HG02759 (cell line): ENCODE measurements around the gene ETDC.

Experiments
- ATAC-seq: cut with Tn5 transposase; IDR thresholded peaks from one replicate; pipeline ENCODE4 v1.9.1; 2021; ENCODE audit warnings: mild to moderate bottlenecking, moderate library complexity; ENCODE audit not compliant: unreplicated experiment

Gene ETDC

DNA sequence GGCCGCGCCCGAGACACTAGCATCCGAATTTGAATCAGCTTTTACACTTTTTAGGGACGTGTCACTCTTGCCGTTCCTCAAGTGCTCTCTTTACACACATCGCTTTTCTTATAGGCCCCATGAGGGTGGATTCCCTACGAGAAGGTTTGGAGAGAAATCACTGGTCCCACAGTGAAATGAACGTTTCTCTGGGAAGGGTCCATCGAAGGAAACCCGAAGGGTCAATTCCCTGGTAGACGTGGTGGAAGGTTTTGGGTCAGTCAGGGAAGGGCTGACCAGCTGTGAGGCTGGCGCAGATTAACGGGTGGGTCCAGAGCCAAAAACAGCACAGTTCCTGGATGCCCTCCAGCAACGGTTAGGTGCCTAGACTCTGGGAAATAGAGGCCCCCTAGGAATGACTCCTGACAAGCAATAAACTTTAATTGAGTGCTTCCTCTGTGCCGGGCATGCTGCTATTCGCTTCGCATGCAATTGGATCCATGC lies 35.9 kb downstream of the ETDC start:
- no peak for ATAC-seq

GRCh38 chrX:135346975-135347374 lies 37.7 kb downstream of the ETDC start:
- ATAC-seq, result no peak

- no peak for ATAC-seq
These were observed 38.2 kb downstream of the ETDC start for GRCh38 chrX:135347381-135348016.

DNA sequence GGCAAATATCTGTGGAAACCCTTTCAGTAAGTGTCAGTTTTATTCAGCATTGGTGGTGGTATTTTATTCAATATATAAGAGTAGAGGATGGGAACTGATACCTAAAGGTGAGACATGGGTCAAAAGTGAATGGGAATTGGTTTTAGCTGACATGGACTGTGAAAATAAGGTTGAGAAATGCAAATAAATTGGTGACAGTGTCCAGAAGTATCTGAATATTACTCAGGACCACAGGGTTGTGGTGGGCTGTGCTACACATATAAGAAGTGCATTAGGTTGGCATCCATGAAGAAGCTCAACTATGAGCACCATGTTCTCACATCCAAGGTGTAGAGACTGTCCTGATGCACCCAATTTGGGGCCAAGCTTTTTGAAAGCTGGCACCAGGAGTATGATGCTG lies 45.0 kb downstream of the ETDC start:
- no peak for ATAC-seq
